ENCODE data around the gene GPR152.

DNA sequence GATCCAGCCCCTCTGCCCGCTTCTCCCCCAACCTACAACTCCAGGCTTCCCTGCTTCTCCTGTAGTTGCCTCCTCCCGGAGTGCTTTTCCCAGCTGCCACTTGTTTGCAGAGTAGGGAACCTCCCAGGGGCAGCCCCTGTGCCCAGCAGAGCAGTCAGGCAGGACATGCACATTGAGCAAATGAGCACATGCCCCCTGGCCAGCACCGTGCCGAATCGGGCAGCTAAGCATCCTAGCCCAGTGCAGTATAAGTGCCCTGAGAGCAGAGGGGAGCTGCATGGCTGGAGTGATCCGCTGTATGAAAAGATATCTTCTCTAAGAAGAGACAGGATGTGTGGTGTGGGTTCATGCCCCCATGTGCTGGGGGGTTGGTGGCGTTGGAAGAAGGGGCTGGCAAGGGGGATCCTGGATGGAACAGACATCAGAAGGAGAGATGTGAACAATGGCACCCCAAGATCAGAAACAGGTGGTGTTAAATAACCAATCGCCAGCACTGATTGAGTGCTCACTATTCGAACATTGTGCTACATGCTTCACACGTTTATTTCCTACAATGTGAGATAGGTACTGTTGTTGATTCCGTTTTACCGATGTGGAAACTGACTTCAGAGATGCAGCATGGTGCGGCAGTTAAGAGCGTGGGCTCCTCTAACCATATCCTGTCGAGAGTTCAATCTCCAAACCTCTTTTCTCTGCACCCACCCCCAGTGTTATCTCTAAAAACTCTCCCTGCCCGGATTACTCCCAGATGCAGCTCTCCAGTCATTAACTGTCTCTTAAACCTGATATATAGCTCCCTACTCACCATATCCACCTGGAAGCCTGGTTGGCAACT lies 31.5 kb upstream of the GPR152 start:
- TF ChIP-seq, protein P1, sequence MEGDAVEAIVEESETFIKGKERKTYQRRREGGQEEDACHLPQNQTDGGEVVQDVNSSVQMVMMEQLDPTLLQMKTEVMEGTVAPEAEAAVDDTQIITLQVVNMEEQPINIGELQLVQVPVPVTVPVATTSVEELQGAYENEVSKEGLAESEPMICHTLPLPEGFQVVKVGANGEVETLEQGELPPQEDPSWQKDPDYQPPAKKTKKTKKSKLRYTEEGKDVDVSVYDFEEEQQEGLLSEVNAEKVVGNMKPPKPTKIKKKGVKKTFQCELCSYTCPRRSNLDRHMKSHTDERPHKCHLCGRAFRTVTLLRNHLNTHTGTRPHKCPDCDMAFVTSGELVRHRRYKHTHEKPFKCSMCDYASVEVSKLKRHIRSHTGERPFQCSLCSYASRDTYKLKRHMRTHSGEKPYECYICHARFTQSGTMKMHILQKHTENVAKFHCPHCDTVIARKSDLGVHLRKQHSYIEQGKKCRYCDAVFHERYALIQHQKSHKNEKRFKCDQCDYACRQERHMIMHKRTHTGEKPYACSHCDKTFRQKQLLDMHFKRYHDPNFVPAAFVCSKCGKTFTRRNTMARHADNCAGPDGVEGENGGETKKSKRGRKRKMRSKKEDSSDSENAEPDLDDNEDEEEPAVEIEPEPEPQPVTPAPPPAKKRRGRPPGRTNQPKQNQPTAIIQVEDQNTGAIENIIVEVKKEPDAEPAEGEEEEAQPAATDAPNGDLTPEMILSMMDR (IDR thresholded peaks at IDR 0.05), result no peak
- TF ChIP-seq POLR2AphosphoS5 (IDR thresholded peaks at IDR 0.05) (no peak), POLR2A (IDR thresholded peaks at IDR 0.05) (no peak), EP300 (IDR thresholded peaks at IDR 0.05) (no peak)

Measured in sigmoid colon (tissue), 4 donors.